ENCODE measurements around the gene KLHL17. TPM values are rescaled to one million over a fixed set of nuclear protein-coding genes. Genes with fewer than 3 reads are reported as not detected.

KLHL17 gene
- polyA plus RNA-seq, 1 experiment: 14.7 TPM

GRCh38 chr1:1013105-1013921, 52.9 kb downstream of the KLHL17 start, which contains the start of gene ISG15:
Gene ISG15, plus strand, starts transcription at chr1:1013497. Its CDS starts 77 bp downstream, at chr1:1013574.
- TF ChIP-seq CTCF (IDR thresholded peaks at IDR 0.05; ENCODE audit: insufficient read depth, low read depth, low read length): no peak
- ChIA-PET CTCF (interaction anchor here (0.6 to 3.3 kb wide), 7 partner anchors 10 to 218 kb away, joined by 3 to 15 read pairs (median 4); no protein-coding TSS in a partner anchor), POLR2A (interaction anchor here (0.6 kb wide), 1 partner anchor 103 kb away, joined by 4 read pairs; the partner anchor contains the start of gene C1orf159)
- DNase-seq (ENCODE audit: low read depth): peak; percentile 49
- no peaks in the 10 kb centered on the region for H3K27me3 ChIP-seq (ENCODE audit: control insufficient read depth, insufficient read depth, low read length)
- H3K36me3 ChIP-seq (ENCODE audit: control insufficient read depth, insufficient read depth, low read length): no peaks in the 10 kb centered on the region
- H3K4me3 ChIP-seq (ENCODE audit: low read depth, low read length): peak within 1 kb of the TSS; percentile 71

GRCh38 chr1:1013922-1014648, 53.7 kb downstream of the KLHL17 start:
- Histone ChIP-seq H3K36me3 (ENCODE audit: control insufficient read depth, insufficient read depth, low read length) (no peaks in the 10 kb centered on the region), H3K4me3 (ENCODE audit: low read depth, low read length) (peak overlapping the region; percentile 71), H3K27me3 (ENCODE audit: control insufficient read depth, insufficient read depth, low read length) (no peaks in the 10 kb centered on the region)
- CTCF ChIA-PET: interaction anchor here (0.6 to 3.3 kb wide), 12 partner anchors 10 to 217 kb away, joined by 3 to 15 read pairs (median 4); no protein-coding TSS in a partner anchor
- POLR2A ChIA-PET: interaction anchor here (0.6 kb wide), 1 partner anchor 102 kb away, joined by 4 read pairs; the partner anchor contains the start of gene C1orf159
- no peak for TF ChIP-seq CTCF (IDR thresholded peaks at IDR 0.05; ENCODE audit: insufficient read depth, low read depth, low read length)
- no peak for DNase-seq (ENCODE audit: low read depth)

- CTCF ChIA-PET: interaction anchor here (0.6 to 3.3 kb wide), 11 partner anchors 9 to 384 kb away, joined by 3 to 15 read pairs (median 4); partner anchors contain the start of gene CCNL2
- TF ChIP-seq CTCF (IDR thresholded peaks at IDR 0.05; ENCODE audit: insufficient read depth, low read depth, low read length): peak; percentile 45
- Histone ChIP-seq H3K4me3 (ENCODE audit: low read depth, low read length) (peak overlapping the region; percentile 71; the same call in 1 of the 2 replicates), H3K36me3 (ENCODE audit: control insufficient read depth, insufficient read depth, low read length) (no peaks in the 10 kb centered on the region), H3K27me3 (ENCODE audit: control insufficient read depth, insufficient read depth, low read length) (no peaks in the 10 kb centered on the region)
- POLR2A ChIA-PET: no interaction called here
- DNase-seq (ENCODE audit: low read depth): no peak
Observed at GRCh38 chr1:1014799-1015681, 54.7 kb downstream of the KLHL17 start.

Small RNA genes lying within 50 kb of the gene (small RNA-seq; reads per million reads assigned to genes)
- gene AL645608.3 (ENCODE audit: insufficient read length, low read depth, low replicate concordance) (not detected), gene AL645608.4 (ENCODE audit: insufficient read length, low read depth, low replicate concordance) (not detected)

Other genes with a start within 250 kb of the KLHL17 start
- 6.3 and 10.0 TPM in 2 replicates for gene SAMD11, start 36.7 kb upstream of the KLHL17 start, polyA plus RNA-seq (2011; rRNA removed)
- 33.7 and 49.7 TPM in 2 replicates for gene NOC2L, start 1.3 kb upstream of the KLHL17 start, polyA plus RNA-seq (2011; rRNA removed)
- 0.48 and 0.88 TPM in 2 replicates for gene PLEKHN1, start 5.9 kb downstream of the KLHL17 start, polyA plus RNA-seq (2011; rRNA removed)
- not detected in 2 replicates for gene PERM1, start 21.5 kb downstream of the KLHL17 start, polyA plus RNA-seq (2011; rRNA removed)
- gene HES4, start 39.5 kb downstream of the KLHL17 start, polyA plus RNA-seq (2011; rRNA removed): 5.6 and 10.8 TPM in 2 replicates
- gene ISG15, start 52.9 kb downstream of the KLHL17 start, polyA plus RNA-seq (2011; rRNA removed): 73.0 and 86.8 TPM in 2 replicates
- 32.7 and 41.2 TPM in 2 replicates for gene AGRN, start 59.5 kb downstream of the KLHL17 start, polyA plus RNA-seq (2011; rRNA removed)
- gene RNF223, start 113.7 kb downstream of the KLHL17 start, polyA plus RNA-seq (2011; rRNA removed): not detected in 2 replicates
- 4.3 and 8.9 TPM in 2 replicates for gene C1orf159, start 155.5 kb downstream of the KLHL17 start, polyA plus RNA-seq (2011; rRNA removed)
- gene TTLL10, start 213.3 kb downstream of the KLHL17 start, polyA plus RNA-seq (2011; rRNA removed): not detected in 2 replicates
- gene TNFRSF18, start 246.0 kb downstream of the KLHL17 start, polyA plus RNA-seq (2011; rRNA removed): 0.40 TPM in 1 of 2 replicates, not detected in the other